ENCODE results near the gene GRK1. TPM values are rescaled to one million over a fixed set of nuclear protein-coding genes. Genes with fewer than 3 reads are reported as not detected.
"Not testable (repeated sequence)": the region's sequence is repeated elsewhere in the genome, so short reads cannot be mapped to it uniquely, and the experiment has no call there.

The GRK1 gene
- total RNA-seq, 2 donors from 2014 or later, result 0.10 TPM; not detected in 1

GRCh38 chr13:113724016-113724758 is 57.2 kb downstream of the GRK1 start:
- no peak for DNase-seq
- Histone ChIP-seq H3K27ac (no peak overlapping the region), H3K4me3 (no peak overlapping the region), H3K9me3 (no peaks in the 10 kb centered on the region), H3K27me3 (no peaks in the 10 kb centered on the region), H3K4me1 (no peaks in the 10 kb centered on the region), H3K36me3 (no peaks in the 10 kb centered on the region), H3K9ac (ENCODE audit: low read depth in 2 of 2, low read length in 2 of 2) (peak overlapping the region in 1 of 2 donors; percentile 40)
- intact Hi-C loops (cut with DNase I), result no loop called here
- TF ChIP-seq CTCF (IDR thresholded peaks at IDR 0.05), result no peak

- Histone ChIP-seq H3K4me3 (peak overlapping the region; percentile 26), H3K9ac (ENCODE audit: low read depth in 2 of 2, low read length in 2 of 2) (peak overlapping the region; percentile 26 to 40)
- intact Hi-C loops (cut with DNase I), result no loop called here
Observed at GRCh38 chr13:113724780-113725315, 57.8 kb downstream of the GRK1 start.

DNA sequence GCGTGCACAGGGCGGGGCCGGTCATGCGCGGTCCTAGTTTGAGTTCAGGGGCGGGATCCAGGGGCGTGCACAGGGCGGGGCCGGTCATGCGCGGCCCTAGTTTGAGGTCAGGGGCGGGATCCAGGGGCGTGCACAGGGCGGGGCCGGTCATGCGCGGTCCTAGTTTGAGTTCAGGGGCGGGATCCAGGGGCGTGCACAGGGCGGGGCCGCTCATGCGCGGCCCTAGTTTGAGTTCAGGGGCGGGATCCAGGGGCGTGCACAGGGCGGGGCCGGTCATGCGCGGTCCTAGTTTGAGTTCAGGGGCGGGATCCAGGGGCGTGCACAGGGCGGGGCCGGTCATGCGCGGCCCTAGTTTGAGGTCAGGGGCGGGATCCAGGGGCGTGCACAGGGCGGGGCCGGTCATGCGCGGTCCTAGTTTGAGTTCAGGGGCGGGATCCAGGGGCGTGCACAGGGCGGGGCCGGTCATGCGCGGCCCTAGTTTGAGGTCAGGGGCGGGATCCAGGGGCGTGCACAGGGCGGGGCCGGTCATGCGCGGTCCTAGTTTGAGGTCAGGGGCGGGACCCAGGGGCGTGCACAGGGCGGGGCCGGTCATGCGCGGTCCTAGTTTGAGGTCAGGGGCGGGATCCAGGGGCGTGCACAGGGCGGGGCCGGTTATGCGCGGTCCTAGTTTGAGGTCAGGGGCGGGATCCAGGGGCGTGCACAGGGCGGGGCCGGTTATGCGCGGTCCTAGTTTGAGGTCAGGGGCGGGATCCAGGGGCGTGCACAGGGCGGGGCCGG is 58.5 kb downstream of the GRK1 start:
- intact Hi-C loops (cut with DNase I); H3K27me3 ChIP-seq; H3K4me3 ChIP-seq; H3K36me3 ChIP-seq; H3K4me1 ChIP-seq; H3K9me3 ChIP-seq; H3K27ac ChIP-seq; H3K9ac ChIP-seq (ENCODE audit: low read depth in 2 of 2, low read length in 2 of 2): not testable (repeated sequence)
- DNase-seq, result peak; percentile 52

More at GRCh38 chr13:113724780-113725315, 57.8 kb downstream of the GRK1 start:
- no peaks in the 10 kb centered on the region for H3K36me3 ChIP-seq
- peak; percentile 82 for DNase-seq
- TF ChIP-seq CTCF (IDR thresholded peaks at IDR 0.05), result peak; percentile 74
- H3K27ac ChIP-seq, result no peak overlapping the region
- H3K27me3 ChIP-seq, result no peaks in the 10 kb centered on the region
- no peaks in the 10 kb centered on the region for H3K4me1 ChIP-seq
- no peaks in the 10 kb centered on the region for H3K9me3 ChIP-seq

GRCh38 chr13:113726106-113726821 is 59.2 kb downstream of the GRK1 start:
- H3K27me3 ChIP-seq; H3K4me1 ChIP-seq; H3K4me3 ChIP-seq; H3K9me3 ChIP-seq; H3K9ac ChIP-seq (ENCODE audit: low read depth in 2 of 2, low read length in 2 of 2); intact Hi-C loops (cut with DNase I); H3K27ac ChIP-seq; H3K36me3 ChIP-seq: not testable (repeated sequence)
- DNase-seq, result peak; percentile 41

- no peaks in the 10 kb centered on the region for H3K4me1 ChIP-seq
- no peaks in the 10 kb centered on the region for H3K9me3 ChIP-seq
- no peak overlapping the region for H3K9ac ChIP-seq (ENCODE audit: low read depth in 2 of 2, low read length in 2 of 2)
- H3K4me3 ChIP-seq, result no peak overlapping the region
- no peak for DNase-seq
- no peak overlapping the region for H3K27ac ChIP-seq
- H3K27me3 ChIP-seq, result no peaks in the 10 kb centered on the region
- no peaks in the 10 kb centered on the region for H3K36me3 ChIP-seq
- TF ChIP-seq CTCF (IDR thresholded peaks at IDR 0.05), result no peak
- intact Hi-C loops (cut with DNase I), result no loop called here
Observed at GRCh38 chr13:113726961-113727411, 60.0 kb downstream of the GRK1 start.

GRCh38 chr13:113728571-113729054 is 61.6 kb downstream of the GRK1 start:
- H3K9ac ChIP-seq (ENCODE audit: low read depth in 2 of 2, low read length in 2 of 2), result no peak overlapping the region
- no peak for TF ChIP-seq CTCF (IDR thresholded peaks at IDR 0.05)
- no peak overlapping the region for H3K27ac ChIP-seq
- no peaks in the 10 kb centered on the region for H3K4me1 ChIP-seq
- H3K9me3 ChIP-seq, result no peaks in the 10 kb centered on the region
- intact Hi-C loops (cut with DNase I), result no loop called here
- DNase-seq, result no peak
- no peak overlapping the region for H3K4me3 ChIP-seq
- no peaks in the 10 kb centered on the region for H3K36me3 ChIP-seq
- no peaks in the 10 kb centered on the region for H3K27me3 ChIP-seq
